ENCODE measurements around the gene NCOA3.
A peak's percentile ranks its signal among the peaks of the same experiment; 100 is the strongest.
"Not testable (repeated sequence)": the region's sequence is repeated elsewhere in the genome, so short reads cannot be mapped to it uniquely, and the experiment has no call there.

The NCOA3 gene

DNA sequence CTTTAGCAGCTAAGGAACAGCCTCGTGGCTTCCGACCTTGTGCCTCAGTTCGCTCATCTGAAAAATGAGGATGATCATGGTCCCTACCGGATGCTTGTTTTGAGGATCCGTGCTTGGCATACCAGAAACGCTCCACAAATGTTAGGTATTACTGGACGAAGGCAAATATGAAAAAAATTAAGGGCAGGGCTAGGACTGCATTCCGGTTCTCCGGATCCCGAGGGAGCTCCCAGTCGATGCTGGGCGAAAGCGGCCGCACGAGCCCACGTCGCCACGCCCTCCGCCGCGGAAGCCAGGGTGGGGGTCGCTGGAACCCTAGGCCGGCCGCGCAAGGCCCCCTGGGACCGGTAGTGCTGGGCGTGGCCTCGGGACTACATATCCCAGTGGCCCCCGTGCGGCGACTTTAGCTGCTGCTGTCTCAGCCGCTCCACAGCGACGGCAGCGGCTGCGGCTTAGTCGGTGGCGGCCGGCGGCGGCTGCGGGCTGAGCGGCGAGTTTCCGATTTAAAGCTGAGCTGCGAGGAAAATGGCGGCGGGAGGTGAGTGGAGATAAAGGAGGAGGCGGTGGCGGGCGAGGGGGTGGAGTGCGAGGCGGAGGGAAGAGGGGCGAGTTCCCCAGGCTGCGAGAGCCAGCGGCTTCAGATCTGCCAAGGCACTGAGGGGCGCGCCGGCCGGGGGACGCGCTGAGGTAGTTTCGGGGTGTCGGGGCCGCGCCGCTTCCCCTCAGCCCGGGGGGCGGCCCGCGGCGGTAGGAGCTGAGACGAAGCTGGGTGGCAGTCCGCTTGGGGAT lies at the start of gene NCOA3:
Gene NCOA3, plus strand, starts transcription at position 406 of the 789 bp plus-strand sequence. CDS start 120,361 bp downstream, outside the sequence.
- peak; percentile 99 for DNase-seq

GRCh38 chr20:47452736-47453161 lies 48.9 kb upstream of the NCOA3 start:
- no peak for DNase-seq

- DNase-seq = no peak
Observed at GRCh38 chr20:47453167-47453782, 48.4 kb upstream of the NCOA3 start.

DNA sequence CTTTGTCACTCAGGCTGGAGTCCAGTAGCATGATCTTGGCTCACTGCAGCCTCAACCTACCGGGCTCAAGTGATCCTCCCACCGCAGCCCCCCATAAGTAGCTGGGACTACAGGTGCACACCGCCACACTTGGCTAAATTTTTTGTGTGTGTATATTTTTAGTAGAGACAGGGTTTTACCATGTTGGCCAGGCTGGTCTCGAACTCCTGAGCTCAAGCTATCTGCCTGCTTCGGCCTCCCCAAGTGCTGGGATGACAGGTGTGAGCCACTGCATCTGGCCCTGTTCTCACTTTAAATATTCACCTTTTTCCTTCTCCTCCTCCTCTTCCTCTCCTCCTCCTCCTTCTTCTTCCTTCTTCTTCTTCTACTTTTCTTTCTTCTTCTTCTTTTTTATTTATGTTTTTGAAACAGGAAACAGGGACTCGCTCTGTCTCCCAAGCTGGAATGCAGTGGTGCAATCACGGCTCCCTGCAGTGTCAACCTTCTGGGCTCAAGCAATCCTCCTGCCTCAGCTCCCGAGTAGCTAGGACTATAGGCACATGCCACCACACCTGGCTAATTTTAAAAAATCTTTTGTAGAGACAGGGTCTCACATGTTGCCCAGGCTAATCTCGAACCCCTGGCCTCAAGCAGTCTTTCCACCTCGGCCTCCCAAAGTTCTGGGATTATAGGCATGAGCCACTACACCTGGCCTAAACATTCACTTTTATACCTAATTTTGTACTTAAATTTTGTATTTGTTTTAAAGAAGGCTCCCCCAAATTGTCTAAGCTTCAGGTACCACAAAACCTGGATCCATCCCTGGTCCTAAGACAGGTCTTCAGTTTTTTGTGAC lies 47.2 kb upstream of the NCOA3 start:
- DNase-seq = no peak

DNA sequence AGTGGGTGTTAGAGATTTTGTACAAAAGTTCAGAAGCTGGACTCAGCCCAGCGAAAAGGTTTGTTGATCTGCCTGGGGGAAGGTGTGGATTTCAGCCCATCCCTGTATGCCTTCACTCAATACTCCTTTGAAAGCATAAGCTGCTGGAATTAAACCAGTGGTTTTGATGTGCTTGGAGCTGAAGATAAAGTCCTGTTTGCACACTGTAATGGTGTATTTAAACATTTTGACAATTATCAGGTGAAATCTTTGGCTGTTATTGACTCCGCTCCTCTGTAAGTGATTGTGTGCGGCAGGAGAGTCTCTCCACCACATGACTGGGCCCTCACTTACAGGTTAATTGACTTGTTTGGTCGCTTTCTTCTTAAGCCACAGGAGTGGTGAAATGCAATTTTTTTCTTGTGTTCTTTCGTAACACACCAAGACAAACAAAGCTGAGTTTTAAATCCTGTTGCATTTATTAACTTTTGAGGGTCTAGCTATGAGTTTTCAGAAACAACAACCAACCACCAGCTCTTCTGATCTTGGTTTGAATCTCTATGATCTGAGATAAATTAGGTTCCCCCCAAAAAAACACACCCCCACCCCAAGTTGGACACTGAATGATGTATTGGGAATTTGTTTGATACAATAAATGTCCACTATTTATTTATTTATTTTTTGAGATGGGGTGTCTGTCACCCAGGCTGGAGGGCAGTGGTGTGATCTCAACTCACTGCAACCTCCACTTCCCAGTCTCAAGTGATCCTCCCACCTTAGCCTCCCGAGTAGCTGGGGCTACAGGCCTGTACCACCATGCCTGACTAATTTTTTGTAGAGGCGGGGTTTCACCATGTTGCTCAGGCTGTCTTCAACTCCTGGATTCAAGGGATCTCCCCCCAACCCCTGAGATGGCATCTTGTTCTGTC lies 46.3 kb upstream of the NCOA3 start:
- DNase-seq = no peak

DNA sequence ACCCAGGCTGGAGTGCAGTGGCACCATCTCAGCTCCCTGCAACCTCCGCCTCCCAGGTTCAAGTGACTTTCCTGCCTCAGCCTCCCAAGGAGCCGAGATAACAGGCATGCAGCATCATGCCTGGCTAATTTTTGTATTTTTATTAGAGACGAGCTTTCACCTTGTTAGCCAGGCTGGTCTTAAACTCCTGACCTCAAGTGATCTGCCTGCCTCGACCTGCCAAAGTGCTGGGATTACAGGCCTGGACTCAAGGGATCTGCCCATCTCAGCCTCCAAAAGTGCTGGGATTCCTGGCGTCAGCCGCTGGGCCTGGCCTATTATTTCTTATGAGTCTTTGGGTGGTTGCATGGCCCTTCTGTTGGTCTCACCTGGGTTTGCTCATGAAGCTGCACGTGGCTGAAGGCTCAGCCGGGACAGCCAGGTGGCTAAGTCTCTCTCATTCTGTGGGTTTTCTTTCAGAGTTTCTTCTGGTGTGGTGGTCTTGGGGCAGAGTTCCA lies 45.6 kb upstream of the NCOA3 start:
- DNase-seq = no peak

- DNase-seq = peak; percentile 45
Observed at GRCh38 chr20:47456952-47457724, 44.5 kb upstream of the NCOA3 start.

GRCh38 chr20:47458280-47459050 lies 43.2 kb upstream of the NCOA3 start:
- DNase-seq = not testable (repeated sequence)

GRCh38 chr20:47459344-47460073 lies 42.2 kb upstream of the NCOA3 start:
- no peak for DNase-seq

DNA sequence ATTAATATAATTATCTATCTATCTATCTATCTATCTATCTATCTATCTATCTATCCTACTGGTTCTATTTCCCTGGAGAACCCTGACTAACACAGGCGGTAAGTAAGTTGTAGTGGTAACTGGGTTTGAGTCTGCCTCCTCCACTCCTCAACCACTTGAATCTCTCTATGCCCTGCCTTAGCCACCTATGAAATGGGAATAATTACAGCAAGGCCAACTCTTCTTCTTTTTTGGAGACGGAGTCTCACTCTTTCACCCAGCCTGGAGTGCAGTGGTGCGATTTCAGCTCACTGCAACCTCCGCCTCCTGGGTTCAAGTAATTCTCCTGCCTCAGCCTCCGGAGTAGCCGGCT lies 41.0 kb upstream of the NCOA3 start:
- DNase-seq = not testable (repeated sequence)

- no peak for DNase-seq
Observed at GRCh38 chr20:47461120-47461685, 40.5 kb upstream of the NCOA3 start.

- not testable (repeated sequence) for DNase-seq
Observed at GRCh38 chr20:47461906-47462305, 39.8 kb upstream of the NCOA3 start.

DNA sequence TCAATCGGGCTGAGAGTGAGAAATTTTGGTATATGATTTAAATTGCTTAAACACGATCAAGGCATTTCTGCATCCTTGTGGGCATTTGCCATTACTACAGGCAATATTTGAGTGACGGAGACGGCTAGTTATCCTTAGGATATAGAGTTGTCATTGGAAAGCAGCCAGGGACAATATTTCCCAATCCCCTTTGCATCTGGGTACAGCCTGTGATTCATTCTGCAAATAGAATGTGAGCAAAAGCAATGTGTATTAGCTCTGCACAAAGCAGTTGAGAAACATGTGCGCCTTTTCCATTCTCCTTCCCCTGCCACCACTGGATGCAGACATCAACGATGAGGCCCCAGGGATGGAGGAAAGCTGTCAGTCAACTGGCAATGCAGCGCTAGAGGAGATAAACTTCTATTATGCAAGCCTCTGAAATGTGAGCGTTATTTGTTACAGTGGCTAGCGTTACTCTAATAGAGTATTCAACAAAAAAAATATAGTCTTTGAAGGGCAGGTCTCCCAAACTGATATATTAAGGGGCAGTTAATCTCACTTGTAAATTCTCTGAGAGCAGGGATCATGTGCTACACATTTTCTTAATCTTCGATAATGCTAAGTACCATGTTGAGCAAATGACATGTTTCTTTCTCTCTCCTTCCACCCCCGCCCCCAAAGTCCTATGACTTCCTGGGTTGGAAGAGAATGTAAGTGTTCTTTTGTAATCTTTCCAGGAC lies 37.1 kb upstream of the NCOA3 start:
- DNase-seq = no peak

DNA sequence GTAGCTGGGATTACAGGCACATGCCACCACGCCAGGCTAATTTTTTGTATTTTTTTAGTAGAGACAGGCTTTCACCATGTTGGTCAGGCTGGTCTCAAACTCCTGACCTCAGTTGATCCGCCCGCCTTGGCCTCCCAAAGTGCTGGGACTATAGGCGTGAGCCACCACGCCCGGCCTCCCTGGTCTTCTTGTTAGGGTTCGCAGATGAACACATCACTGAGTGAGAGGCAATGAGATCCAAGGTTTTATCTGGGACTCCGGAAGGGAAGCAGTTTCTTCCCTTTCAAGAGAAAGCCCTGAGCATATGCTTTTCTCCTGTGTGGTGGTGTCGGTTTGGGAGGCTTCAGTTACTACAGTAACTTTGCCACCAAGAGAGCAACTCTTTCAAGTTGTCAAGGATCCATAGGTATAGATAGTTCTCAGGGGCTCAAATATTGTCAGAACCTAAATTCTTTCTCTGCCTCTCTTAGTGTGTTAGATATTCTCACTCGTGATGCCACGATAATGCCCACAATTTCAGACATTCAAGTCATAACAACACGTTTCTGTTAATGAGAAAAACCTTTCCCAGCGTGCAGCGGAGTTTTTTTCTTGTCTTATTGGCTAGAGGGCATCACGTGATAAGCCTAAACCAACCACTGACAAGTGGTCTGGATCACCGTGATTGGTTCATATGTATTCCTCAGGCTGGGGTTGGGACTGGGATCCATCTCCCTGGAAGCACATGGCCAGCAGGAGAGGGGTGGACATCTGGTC lies 36.2 kb upstream of the NCOA3 start:
- no peak for DNase-seq

DNA sequence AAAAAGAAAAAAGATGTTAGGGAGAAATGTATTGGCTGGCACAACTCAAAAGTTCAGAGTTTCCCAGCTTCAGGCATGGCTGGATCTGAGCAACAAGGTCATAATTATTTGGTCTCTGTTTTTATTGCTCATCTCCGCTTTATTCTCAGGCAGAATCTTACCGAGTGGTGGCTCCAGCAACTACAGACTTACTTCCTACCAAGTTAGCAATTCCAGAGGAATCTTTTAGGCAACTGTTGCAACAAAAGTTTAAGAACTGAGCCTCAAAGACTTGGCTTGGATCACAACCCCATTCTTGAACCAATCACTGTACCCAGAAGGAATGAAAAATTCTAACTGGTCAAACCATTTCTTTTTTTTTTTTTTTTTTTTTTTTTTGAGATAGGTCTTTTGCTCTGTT lies 35.5 kb upstream of the NCOA3 start:
- DNase-seq = no peak

DNA sequence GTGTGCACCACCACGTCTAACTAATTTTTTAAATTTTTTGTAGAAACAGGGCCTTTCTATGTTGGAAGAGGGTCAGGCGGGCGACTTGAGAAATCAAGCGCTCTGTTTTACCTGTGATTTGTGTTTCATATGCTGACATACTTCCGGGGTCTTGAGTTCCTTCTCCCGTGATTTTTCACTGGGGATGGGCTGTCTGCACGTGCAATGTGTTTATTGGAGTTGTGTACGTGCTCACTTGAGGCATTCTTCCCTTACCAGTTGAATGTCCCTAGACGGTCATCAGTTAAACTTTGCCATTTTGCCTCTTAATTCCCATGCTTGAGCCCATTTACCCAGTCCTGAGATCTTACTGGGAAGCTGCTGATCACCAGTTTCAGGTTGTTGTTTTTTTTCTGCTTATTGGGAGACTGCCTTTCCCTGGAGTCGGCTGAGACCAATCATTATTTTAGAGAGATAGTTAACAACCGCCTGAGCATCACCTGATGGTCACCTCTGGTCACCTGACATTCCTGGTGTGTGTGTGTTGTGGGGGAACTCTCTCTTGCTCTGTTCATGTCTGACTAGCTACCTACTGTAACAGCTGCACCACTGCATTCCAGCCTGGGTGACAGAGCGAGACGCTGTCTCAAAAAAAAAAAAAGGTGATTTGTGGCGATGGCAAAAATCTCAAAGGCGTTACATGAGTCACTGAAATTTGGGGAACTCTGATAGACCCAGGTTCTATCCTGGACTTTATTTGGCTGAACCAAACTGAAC lies 34.8 kb upstream of the NCOA3 start:
- DNase-seq = no peak

GRCh38 chr20:47468290-47469050 lies 33.2 kb upstream of the NCOA3 start:
- peak; percentile 85 for DNase-seq

Measured in hematopoietic multipotent progenitor cell treated with erythropoietin and hydrocortisone succinate and interleukin-3 and kit ligand, for 6 days (in vitro differentiated cells).